ENCODE results near the gene HBE1. TPM values are rescaled to one million over a fixed set of nuclear protein-coding genes. Genes with fewer than 3 reads are reported as not detected.

HBE1 gene
- total and polyA plus RNA-seq, 9 of the 15 experiments (the other 6 are each of a cell fraction or from before 2014, with no cell fraction given) = 612 to 10,250 (median 2,181) TPM

DNA sequence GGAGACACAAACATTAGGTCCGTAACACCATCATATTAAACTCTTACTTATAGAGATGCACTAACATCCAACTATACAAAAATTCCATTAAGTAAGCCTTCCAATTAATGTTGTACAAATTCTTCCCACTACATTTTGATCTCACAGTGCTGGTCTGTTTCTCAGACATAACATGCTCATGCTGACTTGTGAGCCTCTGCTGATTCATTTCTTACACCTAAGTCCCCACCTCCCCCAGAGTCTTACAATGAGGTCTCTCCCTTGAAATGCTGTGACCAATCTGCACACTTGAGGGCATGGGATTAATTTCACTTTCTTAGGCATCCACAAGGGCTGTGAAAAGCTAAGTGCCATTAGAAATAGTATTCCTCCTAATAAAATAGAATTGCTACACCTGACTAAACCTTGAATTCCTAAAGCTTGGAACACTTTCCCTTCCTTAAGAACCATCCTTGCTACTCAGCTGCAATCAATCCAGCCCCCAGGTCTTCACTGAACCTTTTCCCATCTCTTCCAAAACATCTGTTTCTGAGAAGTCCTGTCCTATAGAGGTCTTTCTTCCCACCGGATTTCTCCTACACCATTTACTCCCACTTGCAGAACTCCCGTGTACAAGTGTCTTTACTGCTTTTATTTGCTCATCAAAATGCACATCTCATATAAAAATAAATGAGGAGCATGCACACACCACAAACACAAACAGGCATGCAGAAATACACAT lies 22.1 kb downstream of the HBE1 start (continued):
- 0 out of 4 replicates have a peak, but pooled peaks of 1 of the 2 experiments have one; percentile 11 for TF ChIP-seq ZNF639 (CRISPR knock-in tag; conservative IDR thresholded peaks at IDR 0.05 in 1 of 2, IDR thresholded peaks at IDR 0.05 in 1 of 2)
- TF ChIP-seq KLF10 (CRISPR knock-in tag; IDR thresholded peaks at IDR 0.05) = no peak
- TF ChIP-seq SIX5 (IDR thresholded peaks at IDR 0.05; ENCODE audit: borderline replicate concordance in 1 of 2, insufficient read depth in 1 of 2, low read depth in 1 of 2, low read length in 2 of 2) = no peak
- TF ChIP-seq ZKSCAN8 (CRISPR knock-in tag; IDR thresholded peaks at IDR 0.05) = no peak
- TF ChIP-seq, protein P1, sequence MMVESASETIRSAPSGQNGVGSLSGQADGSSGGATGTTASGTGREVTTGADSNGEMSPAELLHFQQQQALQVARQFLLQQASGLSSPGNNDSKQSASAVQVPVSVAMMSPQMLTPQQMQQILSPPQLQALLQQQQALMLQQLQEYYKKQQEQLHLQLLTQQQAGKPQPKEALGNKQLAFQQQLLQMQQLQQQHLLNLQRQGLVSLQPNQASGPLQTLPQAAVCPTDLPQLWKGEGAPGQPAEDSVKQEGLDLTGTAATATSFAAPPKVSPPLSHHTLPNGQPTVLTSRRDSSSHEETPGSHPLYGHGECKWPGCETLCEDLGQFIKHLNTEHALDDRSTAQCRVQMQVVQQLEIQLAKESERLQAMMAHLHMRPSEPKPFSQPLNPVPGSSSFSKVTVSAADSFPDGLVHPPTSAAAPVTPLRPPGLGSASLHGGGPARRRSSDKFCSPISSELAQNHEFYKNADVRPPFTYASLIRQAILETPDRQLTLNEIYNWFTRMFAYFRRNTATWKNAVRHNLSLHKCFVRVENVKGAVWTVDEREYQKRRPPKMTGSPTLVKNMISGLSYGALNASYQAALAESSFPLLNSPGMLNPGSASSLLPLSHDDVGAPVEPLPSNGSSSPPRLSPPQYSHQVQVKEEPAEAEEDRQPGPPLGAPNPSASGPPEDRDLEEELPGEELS (CRISPR knock-in tag; IDR thresholded peaks at IDR 0.05; ENCODE audit: borderline replicate concordance) = no peak
- TF ChIP-seq ATF1 (CRISPR knock-in tag; IDR thresholded peaks at IDR 0.05) = no peak
- no peak; the same call in none of the 2 replicates for TF ChIP-seq ATF1 (tag; IDR thresholded peaks at IDR 0.05)
- no peak for TF ChIP-seq OTX1 (CRISPR knock-in tag; IDR thresholded peaks at IDR 0.05)
- no peak for TF ChIP-seq SMARCB1 (IDR thresholded peaks at IDR 0.05; ENCODE audit: insufficient read length, low read depth)
- no peak for TF ChIP-seq NCOA2 (IDR thresholded peaks at IDR 0.05; ENCODE audit: partially characterized antibody in 2 of 2)
- TF ChIP-seq ZNF408 (CRISPR knock-in tag; IDR thresholded peaks at IDR 0.05; ENCODE audit: low read depth) = no peak
- TF ChIP-seq, protein P2, sequence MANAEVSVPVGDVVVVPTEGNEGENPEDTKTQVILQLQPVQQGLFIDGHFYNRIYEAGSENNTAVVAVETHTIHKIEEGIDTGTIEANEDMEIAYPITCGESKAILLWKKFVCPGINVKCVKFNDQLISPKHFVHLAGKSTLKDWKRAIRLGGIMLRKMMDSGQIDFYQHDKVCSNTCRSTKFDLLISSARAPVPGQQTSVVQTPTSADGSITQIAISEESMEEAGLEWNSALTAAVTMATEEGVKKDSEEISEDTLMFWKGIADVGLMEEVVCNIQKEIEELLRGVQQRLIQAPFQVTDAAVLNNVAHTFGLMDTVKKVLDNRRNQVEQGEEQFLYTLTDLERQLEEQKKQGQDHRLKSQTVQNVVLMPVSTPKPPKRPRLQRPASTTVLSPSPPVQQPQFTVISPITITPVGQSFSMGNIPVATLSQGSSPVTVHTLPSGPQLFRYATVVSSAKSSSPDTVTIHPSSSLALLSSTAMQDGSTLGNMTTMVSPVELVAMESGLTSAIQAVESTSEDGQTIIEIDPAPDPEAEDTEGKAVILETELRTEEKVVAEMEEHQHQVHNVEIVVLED (CRISPR knock-in tag; IDR thresholded peaks at IDR 0.05) = no peak
- no peak for TF ChIP-seq ZNF3 (CRISPR knock-in tag; IDR thresholded peaks at IDR 0.05)
- no peak for TF ChIP-seq SMC3 (conservative IDR thresholded peaks at IDR 0.05; ENCODE audit: insufficient read depth, low read depth, low read length)
- peak; percentile 61 for TF ChIP-seq POLR2A (conservative IDR thresholded peaks at IDR 0.05)
- TF ChIP-seq MTA2 (IDR thresholded peaks at IDR 0.05; ENCODE audit: low read depth) = no peak
- no peak for TF ChIP-seq CEBPB (tag; IDR thresholded peaks at IDR 0.05)
- no peak for TF ChIP-seq HNRNPLL (IDR thresholded peaks at IDR 0.05; ENCODE audit: low read depth, low read length, poor library complexity, severe bottlenecking)
- TF ChIP-seq LEF1 (IDR thresholded peaks at IDR 0.05) = no peak
- no peak for TF ChIP-seq RBM14 (IDR thresholded peaks at IDR 0.05; ENCODE audit: borderline replicate concordance, insufficient read depth, low read depth, low read length)
- TF ChIP-seq BRF1 (IDR thresholded peaks at IDR 0.05; ENCODE audit: borderline replicate concordance, extremely low read depth, insufficient read length) = no peak
- no peak for TF ChIP-seq FOXA3 (CRISPR knock-in tag; conservative IDR thresholded peaks at IDR 0.05 in 1 of 2, IDR thresholded peaks at IDR 0.05 in 1 of 2)

Data from K562 (cell line).